Activated gamma-delta T cell treated with anti-CD3 and anti-CD28 coated beads, Interleukin-2, amount 50 U/mL, for 16 hours (primary cell): ENCODE measurements around the gene YLPM1.

ENCODE experiments used
- DNase-seq: peaks from one replicate; pipeline ENCODE4 v3.0.0-alpha.2; 2020; ENCODE audit warnings: low read depth

YLPM1 gene

GRCh38 chr14:74793506-74794155 is 30.5 kb downstream of the YLPM1 start:
- no peak for DNase-seq

- no peak for DNase-seq
Observed at GRCh38 chr14:74794947-74795346, 31.8 kb downstream of the YLPM1 start.

GRCh38 chr14:74799765-74800164 is 36.6 kb downstream of the YLPM1 start:
- no peak for DNase-seq

- DNase-seq = no peak
Observed at GRCh38 chr14:74800780-74801179, 37.7 kb downstream of the YLPM1 start.

- DNase-seq = no peak
Observed at GRCh38 chr14:74801396-74801795, 38.3 kb downstream of the YLPM1 start.

GRCh38 chr14:74804219-74804825 is 41.2 kb downstream of the YLPM1 start:
- DNase-seq = no peak

GRCh38 chr14:74807853-74808545 is 44.9 kb downstream of the YLPM1 start:
- no peak for DNase-seq

GRCh38 chr14:74816124-74816523 is 53.0 kb downstream of the YLPM1 start:
- no peak for DNase-seq

- no peak for DNase-seq
Observed at GRCh38 chr14:74820288-74820687, 57.2 kb downstream of the YLPM1 start.

GRCh38 chr14:74821267-74821915 is 58.3 kb downstream of the YLPM1 start:
- no peak for DNase-seq

- no peak for DNase-seq
Observed at GRCh38 chr14:74824997-74825396, 61.9 kb downstream of the YLPM1 start.

GRCh38 chr14:74826574-74826973 is 63.5 kb downstream of the YLPM1 start:
- DNase-seq = no peak

GRCh38 chr14:74829251-74829650 is 66.1 kb downstream of the YLPM1 start:
- DNase-seq = no peak

- DNase-seq = no peak
Observed at GRCh38 chr14:74832849-74833248, 69.7 kb downstream of the YLPM1 start.

- no peak for DNase-seq
Observed at GRCh38 chr14:74834692-74835392, 71.7 kb downstream of the YLPM1 start.

GRCh38 chr14:74835645-74836250 is 72.6 kb downstream of the YLPM1 start:
- DNase-seq = no peak

GRCh38 chr14:74836251-74836960 is 73.3 kb downstream of the YLPM1 start:
- no peak for DNase-seq

GRCh38 chr14:74838166-74838565 is 75.0 kb downstream of the YLPM1 start:
- DNase-seq = no peak

GRCh38 chr14:74840603-74841030 is 77.5 kb downstream of the YLPM1 start:
- no peak for DNase-seq

- DNase-seq = no peak
Observed at GRCh38 chr14:74841230-74842207, 78.4 kb downstream of the YLPM1 start.
